ENCODE measurements around the gene OTX2.

The OTX2 gene

GRCh38 chr14:56810147-56810719, at the start of gene OTX2:
Gene OTX2 (minus strand): TSS chr14:56810479. CDS start chr14:56805456, 5,023 bp downstream.
- peak; percentile 70 for DNase-seq (ENCODE audit: low spot score)

GRCh38 chr14:56858422-56858821, 48.1 kb upstream of the OTX2 start:
- DNase-seq (ENCODE audit: low spot score): no peak

GRCh38 chr14:56857216-56857615, 46.9 kb upstream of the OTX2 start:
- DNase-seq (ENCODE audit: low spot score): no peak

- DNase-seq (ENCODE audit: low spot score): no peak
These were observed 45.7 kb upstream of the OTX2 start for GRCh38 chr14:56855891-56856461.

DNA sequence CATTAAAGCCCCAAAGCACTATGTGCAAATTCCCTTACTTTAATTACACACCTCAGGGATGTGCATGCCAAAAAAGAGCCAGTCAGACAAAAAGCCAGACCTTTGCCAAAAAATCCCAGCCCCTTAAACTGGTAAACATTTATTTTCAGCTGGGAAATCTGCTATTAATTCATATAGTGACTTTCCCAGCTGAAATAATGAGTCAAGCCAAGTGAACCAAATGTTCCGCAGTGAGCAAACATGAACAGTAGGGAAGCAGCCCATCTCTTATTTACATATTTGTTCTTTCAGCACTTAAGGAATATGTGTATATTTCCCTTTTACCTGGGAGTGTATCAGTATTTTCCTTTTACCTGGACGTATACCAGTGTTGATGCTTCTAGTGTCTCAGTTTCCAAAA, 44.0 kb upstream of the OTX2 start:
- no peak for DNase-seq (ENCODE audit: low spot score)

GRCh38 chr14:56846970-56847930, 37.0 kb upstream of the OTX2 start:
- no peak for DNase-seq (ENCODE audit: low spot score)

- DNase-seq (ENCODE audit: low spot score): no peak
These were observed 34.2 kb upstream of the OTX2 start for GRCh38 chr14:56844406-56845002.

GRCh38 chr14:56841611-56842010, 31.3 kb upstream of the OTX2 start:
- no peak for DNase-seq (ENCODE audit: low spot score)

DNA sequence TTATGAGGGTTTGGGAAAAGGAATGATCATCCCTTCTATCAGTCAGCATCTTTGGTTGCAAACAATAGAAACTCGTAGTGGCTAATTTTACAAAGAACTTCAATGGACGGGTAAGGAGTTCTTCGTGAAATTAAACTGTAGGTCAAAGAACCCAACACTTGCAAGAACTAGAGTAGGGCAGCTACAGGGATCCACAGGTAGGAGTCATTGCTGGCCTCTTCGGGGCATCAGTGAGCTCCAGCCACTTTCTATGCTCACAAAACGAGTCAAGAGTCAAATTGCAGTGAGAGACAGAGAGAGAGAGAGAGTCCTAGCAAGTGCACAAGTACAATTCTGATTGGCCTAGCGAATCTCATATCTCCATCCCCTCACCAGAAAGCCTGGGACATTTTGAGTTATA, 29.9 kb upstream of the OTX2 start:
- no peak for DNase-seq (ENCODE audit: low spot score)

DNA sequence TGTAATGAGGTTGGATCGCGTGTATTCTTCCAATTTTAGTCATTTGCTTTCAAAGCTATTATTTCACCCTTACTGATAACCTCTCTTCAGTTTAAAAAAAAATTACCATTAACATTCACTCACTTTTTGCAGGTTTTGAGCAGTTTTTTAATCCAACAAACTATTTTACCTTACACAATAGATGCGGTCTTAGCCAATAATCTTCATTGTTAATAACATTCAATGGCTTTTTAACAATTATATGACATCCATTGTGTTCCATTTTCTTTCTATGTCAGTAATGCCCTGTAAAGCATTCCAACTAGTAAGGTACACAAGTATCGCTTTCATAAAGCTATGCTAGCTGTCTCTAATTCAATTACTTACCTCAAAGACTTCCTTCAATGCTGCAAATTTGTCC, 18.9 kb upstream of the OTX2 start:
- DNase-seq (ENCODE audit: low spot score): no peak

GRCh38 chr14:56826214-56826613, 15.9 kb upstream of the OTX2 start:
- DNase-seq (ENCODE audit: low spot score): no peak

GRCh38 chr14:56821805-56822610, 11.7 kb upstream of the OTX2 start:
- DNase-seq (ENCODE audit: low spot score): no peak

DNA sequence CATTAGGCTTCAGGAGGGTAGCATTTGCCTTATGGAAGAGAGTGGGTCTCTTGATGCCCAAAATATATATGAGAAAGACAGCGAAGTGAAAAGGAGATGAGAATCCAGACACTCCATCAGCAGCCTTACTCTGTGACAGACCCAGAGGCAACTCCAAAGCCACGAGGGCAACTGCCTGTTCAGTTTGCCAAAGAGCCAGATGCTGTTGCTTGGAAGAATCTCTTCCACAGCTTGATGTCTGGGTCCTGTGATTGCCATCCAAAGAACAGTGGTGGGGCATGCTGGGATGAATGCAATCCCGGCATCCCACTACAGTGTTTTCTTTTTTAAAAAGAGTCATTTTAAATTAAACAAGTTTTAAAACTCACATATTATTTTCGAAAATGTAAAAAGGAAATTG, 10.9 kb upstream of the OTX2 start:
- peak; percentile 65 for DNase-seq (ENCODE audit: low spot score)

GRCh38 chr14:56817396-56817921, 7.2 kb upstream of the OTX2 start:
- DNase-seq (ENCODE audit: low spot score): peak; percentile 78

DNA sequence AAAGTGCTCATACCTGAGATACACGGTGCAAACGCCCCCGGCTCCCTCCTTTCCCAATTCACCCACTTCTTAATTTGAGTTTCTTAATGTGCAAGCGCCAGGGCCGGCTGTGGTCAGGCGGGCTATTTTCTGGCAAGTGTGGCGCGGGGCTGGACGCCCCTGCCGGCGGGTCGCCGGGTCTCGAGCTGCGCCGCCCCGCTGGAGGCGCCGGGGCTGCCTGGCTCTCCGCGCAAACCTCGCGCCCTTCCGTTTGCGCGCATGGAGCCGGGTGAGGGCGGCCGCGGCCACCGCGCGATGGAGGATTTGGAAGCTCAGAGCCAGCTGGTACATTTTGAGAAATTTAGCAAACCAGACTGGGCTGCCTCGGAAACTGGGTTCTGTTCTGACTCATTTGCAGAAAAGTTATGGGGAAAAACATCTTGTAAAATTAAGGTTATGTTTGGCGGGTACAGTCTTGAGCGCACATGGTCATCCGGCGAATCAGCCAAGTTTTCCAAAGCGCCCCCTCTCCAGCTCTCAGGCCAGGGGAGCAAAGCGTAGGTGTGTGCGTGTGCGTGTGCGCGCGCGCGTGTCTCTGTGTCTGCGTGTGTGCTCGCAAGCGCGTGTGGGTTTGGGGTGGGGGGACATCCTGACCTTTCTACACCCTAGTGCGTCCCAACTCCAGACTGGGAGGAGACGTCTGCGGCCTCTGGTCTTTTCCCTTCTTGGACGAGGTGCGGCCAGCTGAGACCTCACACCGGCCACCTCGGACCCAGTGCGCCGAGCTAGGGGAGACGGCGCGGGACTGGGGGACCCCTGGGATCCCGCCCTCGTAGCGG, 6.5 kb upstream of the OTX2 start:
- peak; percentile 55 for DNase-seq (ENCODE audit: low spot score)

GRCh38 chr14:56815745-56816144, 5.5 kb upstream of the OTX2 start:
- DNase-seq (ENCODE audit: low spot score): no peak

DNA sequence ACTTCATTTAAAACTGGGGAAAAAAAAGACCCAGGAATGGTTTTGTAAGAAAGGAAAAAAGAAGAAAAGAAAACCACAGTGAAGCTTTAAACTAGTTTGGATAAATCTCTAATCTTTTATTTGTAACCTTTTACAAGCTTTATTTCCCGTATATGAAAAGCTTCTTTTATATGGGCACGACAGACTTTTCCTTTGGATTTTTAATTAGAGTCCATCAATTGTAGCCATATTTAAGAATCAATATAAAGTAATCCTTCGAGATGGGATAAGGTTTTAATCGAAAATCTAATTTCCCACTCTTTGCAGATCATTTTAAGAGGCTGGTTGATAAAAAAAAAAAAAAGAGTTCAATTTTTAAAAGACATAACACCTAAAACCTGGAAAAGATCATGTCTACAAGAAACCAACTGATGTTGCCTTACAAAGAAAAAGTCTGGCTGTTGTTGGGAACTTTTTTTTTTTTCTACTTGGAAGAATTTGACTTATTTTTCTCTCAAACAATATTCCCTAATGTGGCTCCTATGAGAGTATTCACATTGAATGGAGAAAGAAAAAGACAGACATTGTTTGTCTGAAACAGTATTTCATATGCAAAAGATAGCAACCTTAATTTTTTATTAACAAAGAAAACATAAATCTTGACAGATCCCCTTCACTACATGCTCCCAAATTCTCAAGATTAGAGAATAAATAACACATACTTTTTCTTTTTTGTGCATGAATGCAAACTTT, 4.9 kb upstream of the OTX2 start:
- DNase-seq (ENCODE audit: low spot score): no peak

DNA sequence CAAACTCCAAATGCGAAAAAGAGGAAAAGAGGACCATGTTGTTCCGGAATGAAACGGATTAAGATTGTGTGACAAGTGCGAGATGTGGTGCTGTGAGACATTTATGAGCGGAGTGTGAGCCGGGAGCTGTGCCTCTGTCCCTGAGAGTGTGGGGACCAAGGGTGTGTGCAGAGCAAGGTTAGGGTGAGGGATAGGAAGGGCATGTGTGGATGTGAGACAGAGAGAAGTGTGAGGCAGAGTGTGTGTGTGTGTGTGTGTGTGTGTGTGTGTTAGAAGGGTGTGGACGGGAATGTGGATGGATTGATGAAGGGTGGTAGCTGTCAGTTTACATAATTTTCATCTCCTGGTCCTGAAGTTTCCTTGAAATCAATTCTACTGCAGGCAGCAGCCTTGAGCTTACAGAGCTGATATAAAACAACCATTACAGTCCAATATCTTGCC, 4.3 kb upstream of the OTX2 start:
- DNase-seq (ENCODE audit: low spot score): no peak

DNA sequence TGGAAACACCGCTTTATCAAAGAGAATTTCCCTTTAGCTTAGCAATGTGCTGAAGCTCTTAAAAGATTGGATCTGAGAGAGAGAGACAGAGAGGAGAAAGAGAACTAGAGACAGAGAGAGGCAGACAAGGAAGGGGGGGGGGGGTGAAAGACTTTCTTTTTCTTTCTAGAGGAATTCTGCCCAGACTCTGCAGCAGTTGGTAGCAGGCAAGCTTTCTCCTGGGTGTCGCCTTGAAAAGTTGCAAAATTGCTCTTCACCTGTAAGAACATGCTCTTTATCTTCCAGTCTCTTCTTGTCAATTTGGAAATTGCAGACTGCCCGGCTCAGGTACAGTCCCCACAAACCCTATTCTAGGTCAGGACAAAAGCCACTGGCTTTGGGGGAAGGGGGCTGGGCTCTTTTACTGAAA, 2.9 kb upstream of the OTX2 start:
- DNase-seq (ENCODE audit: low spot score): no peak

Measured in D341Med (cell line).